ENCODE measurements around the gene TRPM2.
A peak's percentile ranks its signal among the peaks of the same experiment; 100 is the strongest.

TRPM2 gene

DNA sequence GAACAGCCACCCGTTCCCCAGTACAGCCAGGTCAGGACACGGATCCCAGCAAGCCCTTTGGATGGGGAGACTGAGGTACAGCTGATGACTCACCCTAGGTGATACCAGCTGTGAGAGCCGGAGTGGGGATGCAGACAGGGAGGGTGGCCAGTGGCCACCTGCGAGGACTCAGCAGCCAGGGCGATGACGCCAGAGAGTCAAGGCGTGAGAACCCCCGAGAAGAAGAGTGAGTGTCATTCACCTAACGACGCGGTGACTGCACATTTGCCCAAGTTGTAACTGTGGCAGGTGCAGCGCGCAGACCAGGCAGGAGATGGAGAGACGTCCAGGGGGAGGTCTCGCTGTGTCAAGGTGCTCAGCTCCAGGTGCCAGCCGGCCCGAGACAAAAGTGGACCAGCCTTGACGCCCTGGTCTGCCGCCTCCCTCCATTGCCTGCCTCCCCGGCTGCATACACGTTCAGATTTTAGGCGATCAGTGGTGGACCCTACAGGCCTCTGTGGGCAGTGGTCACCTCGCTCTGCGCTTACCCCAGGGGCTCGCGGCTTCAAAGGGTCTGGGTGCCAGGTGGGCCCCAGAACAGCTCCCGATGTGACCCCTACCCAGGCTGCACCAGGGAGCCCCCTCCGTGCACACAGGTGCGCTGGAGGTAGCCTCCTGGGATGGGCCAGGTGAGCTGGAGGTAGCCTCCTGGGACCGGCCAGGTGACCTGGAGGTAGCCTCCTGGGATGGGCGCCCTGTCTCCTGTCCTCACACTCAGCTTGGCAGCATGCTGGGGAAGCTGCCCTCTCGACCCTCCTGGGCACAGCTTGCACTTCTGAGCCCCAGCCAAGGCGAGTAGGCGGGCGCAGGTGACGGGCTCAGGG lies 113.8 kb downstream of the TRPM2 start:
- no peak for DNase-seq

DNA sequence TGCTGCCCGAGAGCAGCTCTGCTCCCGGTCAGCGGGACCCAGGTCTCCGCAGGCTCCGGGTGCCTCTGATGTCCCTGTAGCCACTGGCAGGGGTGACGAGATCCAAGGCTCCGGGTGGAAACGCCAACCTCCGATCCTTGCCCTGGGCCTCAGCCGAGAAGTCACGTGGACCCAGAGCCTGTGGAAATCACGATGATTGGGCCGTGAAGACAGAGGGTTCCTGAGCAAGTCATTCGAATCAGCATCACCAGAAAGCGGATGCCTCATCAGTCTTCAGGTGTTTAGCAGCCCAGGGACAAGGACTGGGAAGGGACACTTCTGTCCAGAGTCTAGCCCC lies 114.4 kb downstream of the TRPM2 start:
- no peak for DNase-seq

- DNase-seq, result no peak
These were observed 117.9 kb downstream of the TRPM2 start for GRCh38 chr21:44471341-44471740.

DNA sequence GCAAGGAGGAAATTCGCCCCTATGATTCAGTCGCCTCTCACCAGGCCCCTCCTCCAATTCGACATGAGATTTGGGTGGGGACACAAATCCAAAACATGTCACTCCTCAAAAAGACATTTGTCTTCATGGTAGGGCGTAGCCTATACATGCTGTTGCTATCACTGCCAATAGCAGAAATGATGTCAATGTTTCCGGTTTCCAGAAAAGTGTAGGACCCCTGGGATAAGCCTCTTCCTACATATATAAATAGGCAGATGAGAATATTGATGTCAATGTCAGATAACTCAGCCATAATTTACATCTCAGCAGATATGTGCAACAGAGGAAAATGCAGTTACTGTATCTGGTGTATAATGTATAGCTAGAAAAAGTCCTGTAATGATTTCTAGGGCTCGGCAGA lies 118.6 kb downstream of the TRPM2 start:
- no peak for DNase-seq

GRCh38 chr21:44473915-44474555 lies 120.6 kb downstream of the TRPM2 start:
- no peak for DNase-seq

- DNase-seq, result no peak
These were observed 121.9 kb downstream of the TRPM2 start for GRCh38 chr21:44475266-44475845.

DNA sequence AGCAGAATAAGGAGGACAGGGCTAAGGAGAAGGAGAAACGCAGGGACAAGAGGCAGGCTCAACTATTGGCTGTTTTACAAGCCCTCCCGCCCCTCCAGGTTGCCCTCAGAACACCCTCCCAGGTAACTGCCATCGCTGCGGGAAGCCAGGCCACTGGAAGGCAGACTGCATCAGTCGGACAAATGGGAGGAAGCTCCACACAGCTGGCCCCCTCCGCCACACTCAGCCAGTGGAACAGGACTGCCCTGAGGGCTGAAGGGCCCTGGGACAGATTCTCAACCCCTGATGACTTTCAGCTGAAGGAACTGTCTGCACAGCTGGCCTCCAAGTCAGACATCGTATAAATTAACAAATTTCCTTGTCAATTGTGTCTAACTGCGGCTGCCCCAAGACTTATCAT lies 123.7 kb downstream of the TRPM2 start:
- DNase-seq, result no peak

DNA sequence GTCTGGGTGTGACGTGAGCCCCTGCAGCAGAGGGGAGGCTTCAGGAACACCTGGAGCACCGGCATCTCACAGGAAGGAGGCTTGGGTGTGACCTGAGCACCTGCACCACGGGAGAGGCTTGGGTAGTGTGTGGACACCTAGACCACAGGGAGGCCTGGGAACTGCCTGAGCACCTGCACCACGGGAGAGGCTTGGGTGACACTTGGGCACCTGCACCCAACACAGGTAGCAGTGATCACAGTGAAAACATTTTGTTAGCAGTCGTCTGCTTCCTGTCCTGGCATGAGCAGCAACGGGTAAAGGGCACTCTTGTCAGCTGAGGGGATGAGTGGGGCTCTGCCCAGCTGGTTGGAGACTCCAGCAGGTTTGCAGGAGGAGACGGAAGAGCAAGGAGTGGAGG lies 124.3 kb downstream of the TRPM2 start:
- no peak for DNase-seq

DNA sequence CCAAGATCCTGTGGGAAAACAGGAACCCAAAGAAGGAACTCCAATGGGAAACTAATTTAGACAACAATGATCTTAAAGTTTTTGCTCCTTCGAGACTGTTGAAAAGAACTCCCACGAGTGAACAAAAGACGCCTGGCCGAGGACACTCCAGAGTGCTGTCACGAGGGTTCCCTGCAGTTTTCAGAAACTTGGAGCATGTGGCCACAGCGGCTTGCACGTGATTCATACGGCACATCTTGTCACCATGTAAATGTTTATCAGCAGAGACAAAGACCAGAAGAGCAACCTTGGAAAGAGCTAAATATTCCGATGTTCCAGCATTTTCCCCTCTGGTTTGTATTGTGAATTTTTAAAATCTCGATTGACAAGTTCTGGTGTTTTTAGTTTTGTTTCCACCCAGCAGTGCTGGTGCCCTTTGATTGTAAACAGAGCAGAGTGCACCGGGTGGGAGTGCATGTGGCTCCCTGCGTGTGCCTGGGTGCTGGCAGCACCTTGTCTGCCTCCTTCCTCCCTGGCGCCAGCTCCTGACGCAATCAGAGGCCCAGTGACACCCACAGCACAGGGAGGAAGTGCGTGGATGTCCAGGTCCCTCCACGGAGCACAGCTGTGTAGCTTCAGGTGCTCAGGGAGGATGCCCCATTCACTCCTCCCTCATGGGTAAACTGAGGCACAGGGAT lies 124.8 kb downstream of the TRPM2 start:
- no peak for DNase-seq

DNA sequence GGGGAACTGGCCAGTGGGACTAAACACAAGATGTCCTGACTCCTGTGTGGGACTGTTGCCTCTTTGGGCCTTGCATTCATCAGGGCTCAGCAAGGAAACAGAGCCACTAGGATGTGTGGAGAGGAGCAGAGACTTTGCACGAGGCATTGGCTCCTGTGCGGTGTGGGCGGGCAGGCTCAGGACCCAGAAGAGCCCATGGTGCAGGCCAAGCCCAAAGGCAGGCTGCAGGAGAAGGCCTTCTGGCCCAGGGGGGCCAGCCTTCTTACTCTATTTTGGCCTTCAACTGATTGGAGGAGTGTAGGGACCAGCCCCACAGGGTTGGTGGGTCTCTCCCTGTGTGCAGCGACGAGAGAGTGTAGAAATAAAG lies 125.4 kb downstream of the TRPM2 start:
- DNase-seq, result no peak

DNA sequence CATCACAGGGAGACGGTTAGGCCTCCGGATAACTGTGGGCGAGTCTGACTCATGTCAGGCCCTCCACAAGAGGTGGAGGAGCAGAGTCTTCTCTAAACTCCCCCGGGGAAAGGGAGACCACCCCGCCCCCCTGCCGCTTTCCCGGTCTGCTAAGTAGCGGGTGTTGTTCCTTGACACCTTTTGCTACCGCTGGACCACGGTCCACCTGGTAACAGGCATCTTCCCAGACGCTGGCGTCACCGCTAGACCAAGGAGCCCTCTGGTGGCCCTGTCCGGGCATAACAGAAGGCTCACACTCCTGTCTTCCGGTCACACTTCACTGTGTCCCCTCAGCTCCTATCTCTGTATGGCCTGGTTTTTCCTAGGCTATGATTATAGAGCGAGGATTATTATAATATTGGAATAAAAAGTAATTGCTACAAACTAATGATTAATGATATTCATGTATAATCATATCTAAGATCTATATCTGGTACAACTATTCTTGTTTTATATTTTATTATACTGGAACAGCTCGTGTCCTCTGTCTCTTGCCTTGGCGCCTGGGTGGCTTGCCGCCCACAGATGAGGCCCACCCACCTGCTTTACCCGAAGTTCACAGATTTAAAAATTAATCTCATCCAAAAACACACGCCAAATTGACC lies 126.3 kb downstream of the TRPM2 start:
- peak in 1 of 2 experiments; percentile 10 for DNase-seq

GRCh38 chr21:44480200-44481053 lies 127.0 kb downstream of the TRPM2 start:
- DNase-seq, result no peak

DNA sequence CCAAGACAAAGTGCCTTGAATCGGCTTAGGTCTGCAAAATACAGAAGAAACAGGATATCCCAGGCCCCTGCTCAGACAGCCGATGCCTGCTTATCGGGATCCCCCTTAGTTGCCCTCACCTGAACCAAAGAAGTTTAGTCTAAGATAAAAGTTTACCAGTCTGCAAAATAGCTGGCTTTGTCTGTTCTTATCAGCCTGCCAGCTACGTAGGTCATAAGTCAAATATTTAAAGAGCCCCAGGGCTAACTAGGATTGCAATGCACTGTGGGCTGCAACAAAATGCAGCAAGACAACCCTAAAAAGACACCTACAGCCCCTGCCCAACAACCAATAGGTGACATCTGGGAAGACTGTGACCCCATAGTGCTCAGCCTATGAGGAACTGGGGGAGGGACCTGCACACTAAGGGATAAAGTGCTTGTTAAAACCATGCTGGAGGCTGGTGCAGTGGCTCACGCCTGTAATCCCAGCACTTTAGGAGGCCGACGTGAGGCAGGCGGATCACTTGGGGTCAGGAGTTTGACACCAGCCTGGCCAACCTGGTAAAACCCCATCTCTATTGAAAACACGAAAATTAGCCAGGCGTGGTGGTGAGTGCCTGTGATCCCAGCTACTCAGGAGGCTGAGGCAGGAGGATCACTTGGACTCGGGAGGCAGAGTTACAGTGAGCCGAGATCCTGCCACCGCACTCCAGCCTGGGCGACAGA lies 129.3 kb downstream of the TRPM2 start:
- no peak for DNase-seq

DNA sequence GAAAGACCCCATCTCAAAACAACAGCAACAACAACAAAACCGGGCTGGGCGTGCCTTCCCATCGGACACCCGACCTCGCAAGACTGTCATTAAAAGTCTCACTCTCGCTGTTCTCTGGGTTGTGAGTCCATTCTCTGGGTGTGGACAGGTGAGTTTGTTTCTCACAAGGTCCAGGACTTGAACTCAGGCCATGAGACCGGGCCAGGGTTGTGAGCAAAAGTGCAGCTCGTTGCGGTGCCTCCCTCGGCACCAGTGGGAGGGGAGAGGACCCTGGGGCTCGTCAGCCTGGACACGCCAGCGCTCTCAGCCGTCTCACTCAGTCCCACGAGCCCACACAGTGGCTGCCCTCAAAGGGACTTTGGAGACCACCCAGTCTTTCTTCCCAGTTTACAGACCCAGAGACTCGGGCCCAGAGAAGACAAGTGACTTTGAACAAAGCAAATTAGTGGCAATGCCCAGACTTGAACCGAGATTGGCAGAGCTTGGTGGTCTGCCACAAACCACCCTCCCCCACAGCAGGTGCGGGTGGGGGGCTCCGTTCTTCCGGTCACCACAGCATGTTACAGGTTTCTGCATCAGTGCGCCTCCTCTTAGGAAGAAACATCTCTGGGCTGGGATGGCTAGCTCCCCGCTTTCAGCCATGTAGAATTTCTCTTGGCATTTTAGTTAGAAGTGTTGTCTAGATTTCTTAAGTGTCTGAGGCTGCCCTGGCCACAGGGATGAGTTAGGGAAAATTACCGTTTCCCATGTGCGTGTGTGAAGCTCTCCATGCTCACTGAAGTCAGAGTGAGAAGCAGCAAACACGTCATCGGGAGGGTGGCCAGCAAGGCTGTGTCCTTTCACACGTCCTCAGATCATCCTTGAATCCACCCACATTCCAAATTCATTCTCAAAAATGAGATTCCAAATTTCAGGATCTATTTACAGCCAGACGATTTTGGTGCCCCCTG lies 130.1 kb downstream of the TRPM2 start:
- no peak for DNase-seq

DNA sequence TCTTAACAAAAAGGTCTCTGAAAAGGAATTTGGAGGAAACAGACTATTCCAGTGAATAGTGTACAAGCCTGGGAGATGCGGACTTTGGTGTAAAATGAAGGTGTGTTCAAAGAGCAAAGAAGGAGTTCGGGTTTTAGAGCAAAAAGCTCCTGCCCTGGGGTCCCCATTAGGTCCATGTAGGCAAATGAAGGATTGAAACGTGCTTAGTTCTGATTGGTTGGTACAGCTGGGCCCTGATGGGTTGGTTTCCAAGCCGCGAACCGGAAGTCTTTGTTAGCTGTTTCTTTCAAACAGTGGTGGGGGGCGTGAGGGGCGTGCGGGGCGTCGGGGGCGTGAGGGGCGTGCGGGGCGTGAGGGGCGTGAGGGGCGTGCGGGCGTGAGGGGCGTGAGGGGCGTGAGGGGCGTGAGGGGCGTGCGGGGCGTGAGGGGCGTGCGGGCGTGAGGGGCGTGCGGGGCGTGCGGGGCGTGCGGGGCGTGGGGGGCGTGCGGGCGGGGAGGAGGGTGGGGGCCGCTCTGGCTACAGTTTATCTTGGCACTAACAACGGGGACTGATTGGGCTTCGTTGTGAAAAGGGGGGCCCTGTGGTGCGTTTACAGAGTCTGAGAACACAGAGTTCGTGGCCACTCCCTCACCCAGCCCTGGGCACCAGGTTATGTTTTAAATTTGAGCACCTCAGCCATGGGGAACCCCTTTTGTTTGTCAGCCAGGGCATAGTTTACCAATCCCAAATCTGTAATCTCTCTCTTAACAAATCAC lies 131.3 kb downstream of the TRPM2 start:
- DNase-seq, result no peak

GRCh38 chr21:44485254-44485793 lies 131.9 kb downstream of the TRPM2 start:
- no peak for DNase-seq

GRCh38 chr21:44485796-44486195 lies 132.4 kb downstream of the TRPM2 start:
- DNase-seq, result no peak

GRCh38 chr21:44486302-44486701 lies 132.9 kb downstream of the TRPM2 start:
- no peak for DNase-seq

- DNase-seq, result no peak
These were observed 134.4 kb downstream of the TRPM2 start for GRCh38 chr21:44487831-44488230.
